Smooth muscle cell (in vitro differentiated cells): ENCODE data around the gene IGF1R. TPM values are rescaled to one million over a fixed set of nuclear protein-coding genes. Genes with fewer than 3 reads are reported as not detected.
"Not testable (repeated sequence)": the region's sequence is repeated elsewhere in the genome, so short reads cannot be mapped to it uniquely, and the experiment has no call there.

Experiments used
- DNase-seq: peaks from one replicate; lab custom pipeline; 2025; ENCODE audit not compliant: unreplicated experiment; lab: John Stamatoyannopoulos, UW
- H2AFZ ChIP-seq: fragments of 200-600 bp; sonication (generic); 2 replicates; pipeline ENCODE4 v1.6.0; 2016; ENCODE audit warnings: antibody characterized with exemption, low read depth, mild to moderate bottlenecking
- H3F3A ChIP-seq: fragments of 200-600 bp; sonication (generic); 2 replicates; pipeline ENCODE4 v1.6.0; 2017; ENCODE audit warnings: antibody characterized with exemption, low read depth
- H3K27ac ChIP-seq: fragments of 200-600 bp; sonication (generic); 2 replicates; pipeline ENCODE4 v1.5.1; 2016; ENCODE audit warnings: low read depth, mild to moderate bottlenecking
- H3K27me3 ChIP-seq: fragments of 200-600 bp; sonication (generic); 2 replicates; pipeline ENCODE4 v1.6.1; 2016; ENCODE audit warnings: low read depth, mild to moderate bottlenecking
- H3K36me3 ChIP-seq: fragments of 200-600 bp; sonication (generic); 2 replicates; pipeline ENCODE4 v1.5.1; 2016; ENCODE audit warnings: low read depth
- H3K4me1 ChIP-seq: fragments of 200-600 bp; sonication (generic); 2 replicates; pipeline ENCODE4 v1.5.1; 2016; ENCODE audit warnings: low read depth
- H3K4me2 ChIP-seq: fragments of 200-600 bp; sonication (generic); 2 replicates; pipeline ENCODE4 v1.6.0; 2016; ENCODE audit warnings: mild to moderate bottlenecking
- H3K4me3 ChIP-seq: fragments of 200-600 bp; sonication (generic); 2 replicates; pipeline ENCODE4 v1.5.1; 2016; ENCODE audit warnings: mild to moderate bottlenecking
- H3K79me2 ChIP-seq: fragments of 200-600 bp; sonication (generic); 2 replicates; pipeline ENCODE4 v1.6.0; 2016; ENCODE audit warnings: low read depth, mild to moderate bottlenecking
- H3K9ac ChIP-seq: fragments of 200-600 bp; sonication (generic); 2 replicates; pipeline ENCODE4 v1.6.0; 2016; ENCODE audit warnings: low read depth
- H3K9me3 ChIP-seq: fragments of 200-600 bp; sonication (generic); replicated peaks from 2 replicates; pipeline ENCODE4 v1.5.1; 2016; ENCODE audit warnings: low read depth
- H4K20me1 ChIP-seq: fragments of 200-600 bp; sonication (generic); 2 replicates; pipeline ENCODE4 v1.6.0; 2016; ENCODE audit warnings: low read depth
- WGBS: methylation state at CpG from one replicate; pipeline ENCODE4 v1.1.7; 2016; ENCODE audit warnings: low lambda C conversion rate; 5-methylcytosine and 5-hydroxymethylcytosine counted together
- polyA plus RNA-seq: library from polyadenylated mRNA; unstranded; fragments of >200 nt; fragmentation: Nextera tagmentation; extraction: Ambion mirVana; gene quantifications from 2 replicates; pipeline ENCODE4 v1.2.1, GENCODE V29; 2016
- total RNA-seq: library from RNA; depleted of rRNA; stranded (reverse); fragments of >200 nt; gene quantifications from 2 replicates; pipeline ENCODE4 v1.2.3, GENCODE V29; 2014
- TF ChIP-seq, protein P1 (sequence below): fragments of 200-600 bp; sonication (generic); IDR thresholded peaks from 2 replicates; pipeline ENCODE4 v1.5.1; 2017; ENCODE audit warnings: borderline replicate concordance, mild to moderate bottlenecking, antibody characterized with exemption; ENCODE audit not compliant: insufficient read depth, poor library complexity, severe bottlenecking

Gene IGF1R
- total and polyA plus RNA-seq, 2 experiments from 2014 or later: 14.0 to 70.2 TPM

GRCh38 chr15:98617328-98617980, 30.9 kb upstream of the IGF1R start:
- Histone ChIP-seq H3K36me3 (no peaks in the 10 kb centered on the region), H2AFZ (no peak overlapping the region), H3K27me3 (no peaks in the 10 kb centered on the region), H3K4me2 (no peak overlapping the region), H3K27ac (no peak overlapping the region), H3K4me1 (peaks cover 4% of the 10 kb centered on the region), H4K20me1 (no peaks in the 10 kb centered on the region), H3K9ac (no peak overlapping the region), H3K9me3 (no peaks in the 10 kb centered on the region), H3F3A (no peaks in the 10 kb centered on the region), H3K79me2 (no peaks in the 10 kb centered on the region), H3K4me3 (no peak overlapping the region)
- TF ChIP-seq, protein P1, sequence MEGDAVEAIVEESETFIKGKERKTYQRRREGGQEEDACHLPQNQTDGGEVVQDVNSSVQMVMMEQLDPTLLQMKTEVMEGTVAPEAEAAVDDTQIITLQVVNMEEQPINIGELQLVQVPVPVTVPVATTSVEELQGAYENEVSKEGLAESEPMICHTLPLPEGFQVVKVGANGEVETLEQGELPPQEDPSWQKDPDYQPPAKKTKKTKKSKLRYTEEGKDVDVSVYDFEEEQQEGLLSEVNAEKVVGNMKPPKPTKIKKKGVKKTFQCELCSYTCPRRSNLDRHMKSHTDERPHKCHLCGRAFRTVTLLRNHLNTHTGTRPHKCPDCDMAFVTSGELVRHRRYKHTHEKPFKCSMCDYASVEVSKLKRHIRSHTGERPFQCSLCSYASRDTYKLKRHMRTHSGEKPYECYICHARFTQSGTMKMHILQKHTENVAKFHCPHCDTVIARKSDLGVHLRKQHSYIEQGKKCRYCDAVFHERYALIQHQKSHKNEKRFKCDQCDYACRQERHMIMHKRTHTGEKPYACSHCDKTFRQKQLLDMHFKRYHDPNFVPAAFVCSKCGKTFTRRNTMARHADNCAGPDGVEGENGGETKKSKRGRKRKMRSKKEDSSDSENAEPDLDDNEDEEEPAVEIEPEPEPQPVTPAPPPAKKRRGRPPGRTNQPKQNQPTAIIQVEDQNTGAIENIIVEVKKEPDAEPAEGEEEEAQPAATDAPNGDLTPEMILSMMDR: no peak
- 84% methylated on average over 5 of the region's 5 CpGs for WGBS
- no peak for DNase-seq

- H3K36me3 ChIP-seq, H3K4me3 ChIP-seq, H3K4me1 ChIP-seq, H3F3A ChIP-seq, H3K27me3 ChIP-seq, H3K9ac ChIP-seq, H3K9me3 ChIP-seq, H3K4me2 ChIP-seq, H4K20me1 ChIP-seq, H3K79me2 ChIP-seq, H3K27ac ChIP-seq, H2AFZ ChIP-seq, DNase-seq: not testable (repeated sequence)
- 87% methylated on average over 13 of the region's 13 CpGs for WGBS
Measured at GRCh38 chr15:98618576-98618975, 29.8 kb upstream of the IGF1R start.

GRCh38 chr15:98620020-98620419, 28.3 kb upstream of the IGF1R start:
- H3K4me2 ChIP-seq: no peak overlapping the region
- 45% methylated on average over 8 of the region's 8 CpGs for WGBS
- H2AFZ ChIP-seq: peak overlapping the region; percentile 64
- no peaks in the 10 kb centered on the region for H3K79me2 ChIP-seq
- TF ChIP-seq, protein P1: no peak
- H3K27me3 ChIP-seq: no peaks in the 10 kb centered on the region
- H3K9ac ChIP-seq: no peak overlapping the region
- no peak for DNase-seq
- H4K20me1 ChIP-seq: no peaks in the 10 kb centered on the region
- no peak overlapping the region for H3K4me3 ChIP-seq
- H3K9me3 ChIP-seq: no peaks in the 10 kb centered on the region
- no peaks in the 10 kb centered on the region for H3K36me3 ChIP-seq
- H3K4me1 ChIP-seq: peaks cover 4% of the 10 kb centered on the region
- no peaks in the 10 kb centered on the region for H3F3A ChIP-seq
- no peak overlapping the region for H3K27ac ChIP-seq

GRCh38 chr15:98621021-98621420, 27.3 kb upstream of the IGF1R start:
- Histone ChIP-seq H3K36me3 (no peaks in the 10 kb centered on the region), H3K9me3 (no peaks in the 10 kb centered on the region), H3K27me3 (no peaks in the 10 kb centered on the region), H3K4me3 (no peak overlapping the region), H3K9ac (no peak overlapping the region), H3K79me2 (no peaks in the 10 kb centered on the region), H4K20me1 (no peaks in the 10 kb centered on the region), H2AFZ (no peak overlapping the region), H3K4me1 (peaks cover 4% of the 10 kb centered on the region), H3K27ac (no peak overlapping the region), H3F3A (no peaks in the 10 kb centered on the region), H3K4me2 (no peak overlapping the region)
- 46% methylated on average over 2 of the region's 2 CpGs for WGBS
- DNase-seq: no peak
- TF ChIP-seq, protein P1: no peak
